ENCODE measurements around the gene FOXD3.

FOXD3 gene

GRCh38 chr1:63321066-63321784 is 1.1 kb upstream of the FOXD3 start:
- Histone ChIP-seq H3K9ac (ENCODE audit: low read length) (no peak overlapping the region), H3K4me3 (ENCODE audit: low read length) (no peak overlapping the region)

GRCh38 chr1:63321785-63322113 is 618 bp upstream of the FOXD3 start:
- H3K9ac ChIP-seq (ENCODE audit: low read length): peak overlapping the region; percentile 50; the same call in 1 of the 2 replicates

More at GRCh38 chr1:63321066-63321784, 1.1 kb upstream of the FOXD3 start:
- Histone ChIP-seq H3K9me3 (replicated peaks; ENCODE audit: insufficient read depth, low read length) (no peaks in the 10 kb centered on the region), H3K79me2 (ENCODE audit: low read length) (no peaks in the 10 kb centered on the region), H3K27ac (ENCODE audit: low read length) (no peak overlapping the region), H3K36me3 (replicated peaks; ENCODE audit: insufficient read depth, low read length) (no peaks in the 10 kb centered on the region), H3K9me2 (replicated peaks; ENCODE audit: insufficient read depth, low read length) (no peaks in the 10 kb centered on the region), H3F3A (ENCODE audit: insufficient read depth, low read length) (no peaks in the 10 kb centered on the region), H2AFZ (ENCODE audit: low read length) (0 out of 2 replicates have a peak overlapping the region, but pooled peaks have one; percentile 57), H3K4me1 (ENCODE audit: low read length) (0 out of 2 replicates have a peak, but pooled peaks cover 3% of the 10 kb centered on the region), H4K20me1 (ENCODE audit: insufficient read depth, low read length) (no peaks in the 10 kb centered on the region), H3K27me3 (replicated peaks; ENCODE audit: insufficient read depth, low read length) (no peaks in the 10 kb centered on the region), H3K4me2 (ENCODE audit: low read depth, low read length) (peak overlapping the region; percentile 39; the same call in 1 of the 2 replicates)
- no peak for DNase-seq
- no peak for TF ChIP-seq CTCF (IDR thresholded peaks at IDR 0.05; ENCODE audit: low read length)
- TF ChIP-seq EZH2phosphoT487 (IDR thresholded peaks at IDR 0.05; ENCODE audit: low read length): no peak
- no peak for TF ChIP-seq EZH2 (optimal IDR thresholded peaks at IDR 0.05; ENCODE audit: low read depth, low read length)

GRCh38 chr1:63322944-63323864 is 837 bp downstream of the FOXD3 start:
- H3K9ac ChIP-seq (ENCODE audit: low read length): no peak overlapping the region
- no peak overlapping the region for H3K27ac ChIP-seq (ENCODE audit: low read length)
- no peaks in the 10 kb centered on the region for H3K9me2 ChIP-seq (replicated peaks; ENCODE audit: insufficient read depth, low read length)
- 0 out of 2 replicates have a peak overlapping the region, but pooled peaks have one; percentile 57 for H2AFZ ChIP-seq (ENCODE audit: low read length)
- H3K4me2 ChIP-seq (ENCODE audit: low read depth, low read length): peak overlapping the region; percentile 39; the same call in 1 of the 2 replicates
- no peaks in the 10 kb centered on the region for H4K20me1 ChIP-seq (ENCODE audit: insufficient read depth, low read length)
- H3K27me3 ChIP-seq (replicated peaks; ENCODE audit: insufficient read depth, low read length): no peaks in the 10 kb centered on the region
- no peak for DNase-seq
- H3F3A ChIP-seq (ENCODE audit: insufficient read depth, low read length): no peaks in the 10 kb centered on the region
- TF ChIP-seq EZH2phosphoT487 (IDR thresholded peaks at IDR 0.05; ENCODE audit: low read length): no peak
- TF ChIP-seq EZH2 (optimal IDR thresholded peaks at IDR 0.05; ENCODE audit: low read depth, low read length): no peak
- TF ChIP-seq CTCF (IDR thresholded peaks at IDR 0.05; ENCODE audit: low read length): no peak
- peak overlapping the region; percentile 64; the same call in 1 of the 2 replicates for H3K4me3 ChIP-seq (ENCODE audit: low read length)
- no peaks in the 10 kb centered on the region for H3K79me2 ChIP-seq (ENCODE audit: low read length)
- H3K36me3 ChIP-seq (replicated peaks; ENCODE audit: insufficient read depth, low read length): no peaks in the 10 kb centered on the region
- H3K4me1 ChIP-seq (ENCODE audit: low read length): 0 out of 2 replicates have a peak, but pooled peaks cover 2% of the 10 kb centered on the region
- H3K9me3 ChIP-seq (replicated peaks; ENCODE audit: insufficient read depth, low read length): no peaks in the 10 kb centered on the region

More at GRCh38 chr1:63321785-63322113, 618 bp upstream of the FOXD3 start:
- Histone ChIP-seq H3K27me3 (replicated peaks; ENCODE audit: insufficient read depth, low read length) (no peaks in the 10 kb centered on the region), H3K4me3 (ENCODE audit: low read length) (peak overlapping the region; percentile 64), H2AFZ (ENCODE audit: low read length) (peak overlapping the region; percentile 57), H3F3A (ENCODE audit: insufficient read depth, low read length) (no peaks in the 10 kb centered on the region), H3K9me3 (replicated peaks; ENCODE audit: insufficient read depth, low read length) (no peaks in the 10 kb centered on the region), H3K4me1 (ENCODE audit: low read length) (0 out of 2 replicates have a peak, but pooled peaks cover 3% of the 10 kb centered on the region), H3K36me3 (replicated peaks; ENCODE audit: insufficient read depth, low read length) (no peaks in the 10 kb centered on the region), H3K27ac (ENCODE audit: low read length) (no peak overlapping the region), H4K20me1 (ENCODE audit: insufficient read depth, low read length) (no peaks in the 10 kb centered on the region), H3K9me2 (replicated peaks; ENCODE audit: insufficient read depth, low read length) (no peaks in the 10 kb centered on the region), H3K79me2 (ENCODE audit: low read length) (no peaks in the 10 kb centered on the region), H3K4me2 (ENCODE audit: low read depth, low read length) (peak overlapping the region; percentile 39)
- no peak for TF ChIP-seq EZH2 (optimal IDR thresholded peaks at IDR 0.05; ENCODE audit: low read depth, low read length)
- TF ChIP-seq CTCF (IDR thresholded peaks at IDR 0.05; ENCODE audit: low read length): no peak
- DNase-seq: no peak

Data from MM.1S (cell line).